GM23338 (cell line): ENCODE data around the gene YPEL1. TPM values are rescaled to one million over a fixed set of nuclear protein-coding genes. Genes with fewer than 3 reads are reported as not detected.

ENCODE experiments used
- ATAC-seq: fragments of 200-7000 bp; cut with Tn5 transposase; 3 replicates; pipeline ENCODE4 v1.9.1; 2020
- DNase-seq: peaks from one replicate; pipeline ENCODE4 v3.0.0-alpha.2; 2015; ENCODE audit warnings: low spot score
- H2AFZ ChIP-seq: fragments of 200-600 bp; sonication (generic); 2 replicates; pipeline ENCODE4 v1.8.0; 2016; ENCODE audit warnings: antibody characterized with exemption, mild to moderate bottlenecking, moderate library complexity
- H3F3A ChIP-seq: fragments of 200-600 bp; sonication (generic); replicated peaks from 2 replicates; pipeline ENCODE4 v1.8.0; 2017; ENCODE audit warnings: antibody characterized with exemption, mixed run types, low read depth
- H3K27ac ChIP-seq: fragments of 200-600 bp; sonication (generic); 2 replicates; pipeline ENCODE4 v1.6.1; 2016; ENCODE audit warnings: low read depth
- H3K27me3 ChIP-seq: fragments of 200-600 bp; sonication (generic); 2 replicates; pipeline ENCODE4 v1.8.0; 2016; ENCODE audit warnings: mild to moderate bottlenecking, mixed run types, moderate library complexity; ENCODE audit not compliant: insufficient read depth
- H3K36me3 ChIP-seq: fragments of 200-600 bp; sonication (generic); 2 replicates; pipeline ENCODE4 v1.8.0; 2016; ENCODE audit warnings: mild to moderate bottlenecking; ENCODE audit not compliant: insufficient read depth
- H3K4me1 ChIP-seq: fragments of 200-600 bp; sonication (generic); 2 replicates; pipeline ENCODE4 v1.8.0; 2016; ENCODE audit warnings: mild to moderate bottlenecking, moderate library complexity; ENCODE audit not compliant: insufficient read depth
- H3K4me2 ChIP-seq: fragments of 200-600 bp; sonication (generic); 2 replicates; pipeline ENCODE4 v1.7.1; 2017; ENCODE audit warnings: mixed run types
- H3K4me3 ChIP-seq: fragments of 200-600 bp; sonication (generic); 2 replicates; pipeline ENCODE4 v1.6.1; 2016; ENCODE audit warnings: mixed run types
- H3K79me2 ChIP-seq: fragments of 200-600 bp; sonication (generic); replicated peaks from 2 replicates; pipeline ENCODE4 v1.8.0; 2017; ENCODE audit warnings: mild to moderate bottlenecking; ENCODE audit not compliant: insufficient read depth
- H3K9me2 ChIP-seq: fragments of 200-600 bp; sonication (generic); 2 replicates; pipeline ENCODE4 v1.8.0; 2017; ENCODE audit not compliant: insufficient read depth
- H4K20me1 ChIP-seq: fragments of 200-600 bp; sonication (generic); replicated peaks from 2 replicates; pipeline ENCODE4 v1.8.0; 2017; ENCODE audit warnings: mild to moderate bottlenecking; ENCODE audit not compliant: insufficient read depth
- H3K27ac Mint-ChIP-seq: 2 replicates; pipeline ENCODE4 v1.8.0; 2020; ENCODE audit warnings: inconsistent platforms, mild to moderate bottlenecking, moderate library complexity, mixed read lengths
- H3K27me3 Mint-ChIP-seq: 3 replicates; pipeline ENCODE4 v1.8.0; 2022; ENCODE audit warnings: low read depth, mild to moderate bottlenecking, moderate library complexity, mixed read lengths, inconsistent platforms; ENCODE audit not compliant: insufficient read depth, poor library complexity
- H3K36me3 Mint-ChIP-seq: 3 replicates; pipeline ENCODE4 v1.8.0; 2021; ENCODE audit warnings: low read depth, mild to moderate bottlenecking, inconsistent platforms, moderate library complexity, mixed read lengths
- H3K4me1 Mint-ChIP-seq: 3 replicates; pipeline ENCODE4 v1.8.0; 2020; ENCODE audit warnings: mild to moderate bottlenecking, inconsistent platforms, mixed read lengths
- H3K4me3 Mint-ChIP-seq: 3 replicates; pipeline ENCODE4 v1.8.0; 2021; ENCODE audit warnings: moderate library complexity, mild to moderate bottlenecking, inconsistent platforms, mixed read lengths
- H3K9me3 Mint-ChIP-seq: 3 replicates; pipeline ENCODE4 v1.8.0; 2020; ENCODE audit warnings: moderate library complexity, mild to moderate bottlenecking, inconsistent platforms, mixed read lengths
- CREB1 ChIP-seq: fragments of 250-450 bp; sonication (Bioruptor Pico); IDR thresholded peaks from 2 replicates; pipeline ENCODE4 v1.5.0; 2020; ENCODE audit warnings: low read depth, mild to moderate bottlenecking, moderate library complexity
- ETS1 ChIP-seq: IDR thresholded peaks from 2 replicates; pipeline ENCODE4 v1.6.1; 2016; ENCODE audit warnings: antibody characterized with exemption
- EZH2 ChIP-seq: fragments of 200-600 bp; sonication (generic); IDR thresholded peaks from one replicate; pipeline ENCODE4 v1.8.0; 2017; ENCODE audit warnings: antibody characterized with exemption, mild to moderate bottlenecking, low read depth; ENCODE audit not compliant: unreplicated experiment
- NANOG ChIP-seq: IDR thresholded peaks from 2 replicates; pipeline ENCODE4 v1.6.1; 2016; ENCODE audit warnings: antibody characterized with exemption, borderline replicate concordance
- POLR2AphosphoS5 ChIP-seq: IDR thresholded peaks from 2 replicates; pipeline ENCODE4 v1.6.1; 2016; ENCODE audit warnings: antibody characterized with exemption, low read depth
- ZNF114 ChIP-seq: fragments of 250-450 bp; sonication (Bioruptor Pico); IDR thresholded peaks from 2 replicates; pipeline ENCODE4 v1.5.0; 2020; ENCODE audit warnings: mild to moderate bottlenecking, moderate library complexity
- polyA plus RNA-seq: library from polyadenylated mRNA; unstranded; fragments of >200 nt; fragmentation: Nextera tagmentation; extraction: Ambion mirVana; gene quantifications from 2 replicates; pipeline ENCODE4 v1.2.1, GENCODE V29; 2016
- total RNA-seq: library from RNA; depleted of rRNA; stranded (reverse); fragments of >200 nt; shearing (Covaris generic); gene quantifications from 2 replicates; pipeline ENCODE4 v1.2.3, GENCODE V29; 2014
- TF ChIP-seq, protein P1 (sequence below): fragments of 250-450 bp; sonication (Bioruptor Pico); IDR thresholded peaks from 2 replicates; pipeline ENCODE4 v1.5.0; 2020; ENCODE audit warnings: mild to moderate bottlenecking, moderate library complexity

Gene YPEL1
- total and polyA plus RNA-seq, 2 experiments from 2014 or later, result 4.4 to 6.0 TPM

GRCh38 chr22:21663738-21664137 lies 71.9 kb downstream of the YPEL1 start (continued):
- TF ChIP-seq, protein P1, sequence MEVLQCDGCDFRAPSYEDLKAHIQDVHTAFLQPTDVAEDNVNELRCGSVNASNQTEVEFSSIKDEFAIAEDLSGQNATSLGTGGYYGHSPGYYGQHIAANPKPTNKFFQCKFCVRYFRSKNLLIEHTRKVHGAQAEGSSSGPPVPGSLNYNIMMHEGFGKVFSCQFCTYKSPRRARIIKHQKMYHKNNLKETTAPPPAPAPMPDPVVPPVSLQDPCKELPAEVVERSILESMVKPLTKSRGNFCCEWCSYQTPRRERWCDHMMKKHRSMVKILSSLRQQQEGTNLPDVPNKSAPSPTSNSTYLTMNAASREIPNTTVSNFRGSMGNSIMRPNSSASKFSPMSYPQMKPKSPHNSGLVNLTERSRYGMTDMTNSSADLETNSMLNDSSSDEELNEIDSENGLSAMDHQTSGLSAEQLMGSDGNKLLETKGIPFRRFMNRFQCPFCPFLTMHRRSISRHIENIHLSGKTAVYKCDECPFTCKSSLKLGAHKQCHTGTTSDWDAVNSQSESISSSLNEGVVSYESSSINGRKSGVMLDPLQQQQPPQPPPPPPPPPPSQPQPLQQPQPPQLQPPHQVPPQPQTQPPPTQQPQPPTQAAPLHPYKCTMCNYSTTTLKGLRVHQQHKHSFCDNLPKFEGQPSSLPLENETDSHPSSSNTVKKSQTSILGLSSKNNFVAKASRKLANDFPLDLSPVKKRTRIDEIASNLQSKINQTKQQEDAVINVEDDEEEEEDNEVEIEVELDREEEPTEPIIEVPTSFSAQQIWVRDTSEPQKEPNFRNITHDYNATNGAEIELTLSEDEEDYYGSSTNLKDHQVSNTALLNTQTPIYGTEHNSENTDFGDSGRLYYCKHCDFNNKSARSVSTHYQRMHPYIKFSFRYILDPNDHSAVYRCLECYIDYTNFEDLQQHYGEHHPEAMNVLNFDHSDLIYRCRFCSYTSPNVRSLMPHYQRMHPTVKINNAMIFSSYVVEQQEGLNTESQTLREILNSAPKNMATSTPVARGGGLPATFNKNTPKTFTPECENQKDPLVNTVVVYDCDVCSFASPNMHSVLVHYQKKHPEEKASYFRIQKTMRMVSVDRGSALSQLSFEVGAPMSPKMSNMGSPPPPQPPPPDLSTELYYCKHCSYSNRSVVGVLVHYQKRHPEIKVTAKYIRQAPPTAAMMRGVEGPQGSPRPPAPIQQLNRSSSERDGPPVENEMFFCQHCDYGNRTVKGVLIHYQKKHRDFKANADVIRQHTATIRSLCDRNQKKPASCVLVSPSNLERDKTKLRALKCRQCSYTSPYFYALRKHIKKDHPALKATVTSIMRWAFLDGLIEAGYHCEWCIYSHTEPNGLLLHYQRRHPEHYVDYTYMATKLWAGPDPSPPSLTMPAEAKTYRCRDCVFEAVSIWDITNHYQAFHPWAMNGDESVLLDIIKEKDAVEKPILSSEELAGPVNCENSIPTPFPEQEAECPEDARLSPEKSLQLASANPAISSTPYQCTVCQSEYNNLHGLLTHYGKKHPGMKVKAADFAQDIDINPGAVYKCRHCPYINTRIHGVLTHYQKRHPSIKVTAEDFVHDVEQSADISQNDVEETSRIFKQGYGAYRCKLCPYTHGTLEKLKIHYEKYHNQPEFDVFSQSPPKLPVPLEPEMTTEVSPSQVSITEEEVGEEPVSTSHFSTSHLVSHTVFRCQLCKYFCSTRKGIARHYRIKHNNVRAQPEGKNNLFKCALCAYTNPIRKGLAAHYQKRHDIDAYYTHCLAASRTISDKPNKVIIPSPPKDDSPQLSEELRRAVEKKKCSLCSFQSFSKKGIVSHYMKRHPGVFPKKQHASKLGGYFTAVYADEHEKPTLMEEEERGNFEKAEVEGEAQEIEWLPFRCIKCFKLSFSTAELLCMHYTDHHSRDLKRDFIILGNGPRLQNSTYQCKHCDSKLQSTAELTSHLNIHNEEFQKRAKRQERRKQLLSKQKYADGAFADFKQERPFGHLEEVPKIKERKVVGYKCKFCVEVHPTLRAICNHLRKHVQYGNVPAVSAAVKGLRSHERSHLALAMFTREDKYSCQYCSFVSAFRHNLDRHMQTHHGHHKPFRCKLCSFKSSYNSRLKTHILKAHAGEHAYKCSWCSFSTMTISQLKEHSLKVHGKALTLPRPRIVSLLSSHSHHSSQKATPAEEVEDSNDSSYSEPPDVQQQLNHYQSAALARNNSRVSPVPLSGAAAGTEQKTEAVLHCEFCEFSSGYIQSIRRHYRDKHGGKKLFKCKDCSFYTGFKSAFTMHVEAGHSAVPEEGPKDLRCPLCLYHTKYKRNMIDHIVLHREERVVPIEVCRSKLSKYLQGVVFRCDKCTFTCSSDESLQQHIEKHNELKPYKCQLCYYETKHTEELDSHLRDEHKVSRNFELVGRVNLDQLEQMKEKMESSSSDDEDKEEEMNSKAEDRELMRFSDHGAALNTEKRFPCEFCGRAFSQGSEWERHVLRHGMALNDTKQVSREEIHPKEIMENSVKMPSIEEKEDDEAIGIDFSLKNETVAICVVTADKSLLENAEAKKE (CRISPR knock-in tag), result no peak
- TF ChIP-seq ZNF114 (CRISPR knock-in tag) (no peak), POLR2AphosphoS5 (no peak), NANOG (no peak), CREB1 (CRISPR knock-in tag) (no peak), ETS1 (no peak), EZH2 (no peak)

GRCh38 chr22:21661991-21662390 lies 73.6 kb downstream of the YPEL1 start:
- TF ChIP-seq POLR2AphosphoS5, result no peak
- TF ChIP-seq, protein P1 (CRISPR knock-in tag), result no peak
- no peak for TF ChIP-seq CREB1 (CRISPR knock-in tag)
- ATAC-seq (no peak), DNase-seq (no peak)
- no peak overlapping the region for H3K27ac Mint-ChIP-seq
- H3K4me3 Mint-ChIP-seq, result no peak overlapping the region
- no peaks in the 10 kb centered on the region for H3K36me3 ChIP-seq
- H4K20me1 ChIP-seq, result no peaks in the 10 kb centered on the region
- no peak overlapping the region for H2AFZ ChIP-seq
- H3K9me3 Mint-ChIP-seq, result no peaks in the 10 kb centered on the region; the same call in 1 of the 3 replicates
- peaks cover 21% of the 10 kb centered on the region for H3F3A ChIP-seq
- H3K4me3 ChIP-seq, result no peak overlapping the region
- H3K79me2 ChIP-seq, result peaks cover 3% of the 10 kb centered on the region
- H3K9me2 ChIP-seq, result no peaks in the 10 kb centered on the region
- H3K27me3 Mint-ChIP-seq, result peaks cover 23% of the 10 kb centered on the region
- H3K27me3 ChIP-seq, result no peaks in the 10 kb centered on the region
- peaks cover under 1% of the 10 kb centered on the region; the same call in 2 of the 3 replicates for H3K36me3 Mint-ChIP-seq
- H3K4me1 ChIP-seq, result peaks cover 1% of the 10 kb centered on the region
- H3K27ac ChIP-seq, result no peak overlapping the region
- H3K4me2 ChIP-seq, result no peak overlapping the region
- H3K4me1 Mint-ChIP-seq, result peaks cover 13% of the 10 kb centered on the region
